ENCODE measurements around the gene CIDEA.

GRCh38 chr18:12248926-12249720, 5.0 kb upstream of the CIDEA start:
- no peak for TF ChIP-seq POLR2A (IDR thresholded peaks at IDR 0.05)
- TF ChIP-seq, protein P1, sequence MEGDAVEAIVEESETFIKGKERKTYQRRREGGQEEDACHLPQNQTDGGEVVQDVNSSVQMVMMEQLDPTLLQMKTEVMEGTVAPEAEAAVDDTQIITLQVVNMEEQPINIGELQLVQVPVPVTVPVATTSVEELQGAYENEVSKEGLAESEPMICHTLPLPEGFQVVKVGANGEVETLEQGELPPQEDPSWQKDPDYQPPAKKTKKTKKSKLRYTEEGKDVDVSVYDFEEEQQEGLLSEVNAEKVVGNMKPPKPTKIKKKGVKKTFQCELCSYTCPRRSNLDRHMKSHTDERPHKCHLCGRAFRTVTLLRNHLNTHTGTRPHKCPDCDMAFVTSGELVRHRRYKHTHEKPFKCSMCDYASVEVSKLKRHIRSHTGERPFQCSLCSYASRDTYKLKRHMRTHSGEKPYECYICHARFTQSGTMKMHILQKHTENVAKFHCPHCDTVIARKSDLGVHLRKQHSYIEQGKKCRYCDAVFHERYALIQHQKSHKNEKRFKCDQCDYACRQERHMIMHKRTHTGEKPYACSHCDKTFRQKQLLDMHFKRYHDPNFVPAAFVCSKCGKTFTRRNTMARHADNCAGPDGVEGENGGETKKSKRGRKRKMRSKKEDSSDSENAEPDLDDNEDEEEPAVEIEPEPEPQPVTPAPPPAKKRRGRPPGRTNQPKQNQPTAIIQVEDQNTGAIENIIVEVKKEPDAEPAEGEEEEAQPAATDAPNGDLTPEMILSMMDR (IDR thresholded peaks at IDR 0.05) = no peak

All from heart left ventricle (tissue), 13 donors.